K562 treated with DMSO at 1 percent for 12 hours (cell line): ENCODE measurements around the gene KRT37. TPM values are rescaled to one million over a fixed set of nuclear protein-coding genes. Genes with fewer than 3 reads are reported as not detected.

Experiments
- total RNA-seq: library from RNA; unstranded; fragments of 300-600 nt; gene quantifications from 2 replicates; pipeline ENCODE4 v1.2.3, GENCODE V29; 2022; ENCODE audit not compliant: insufficient read depth

The KRT37 gene
- total RNA-seq: not detected in 2 replicates

DNA sequence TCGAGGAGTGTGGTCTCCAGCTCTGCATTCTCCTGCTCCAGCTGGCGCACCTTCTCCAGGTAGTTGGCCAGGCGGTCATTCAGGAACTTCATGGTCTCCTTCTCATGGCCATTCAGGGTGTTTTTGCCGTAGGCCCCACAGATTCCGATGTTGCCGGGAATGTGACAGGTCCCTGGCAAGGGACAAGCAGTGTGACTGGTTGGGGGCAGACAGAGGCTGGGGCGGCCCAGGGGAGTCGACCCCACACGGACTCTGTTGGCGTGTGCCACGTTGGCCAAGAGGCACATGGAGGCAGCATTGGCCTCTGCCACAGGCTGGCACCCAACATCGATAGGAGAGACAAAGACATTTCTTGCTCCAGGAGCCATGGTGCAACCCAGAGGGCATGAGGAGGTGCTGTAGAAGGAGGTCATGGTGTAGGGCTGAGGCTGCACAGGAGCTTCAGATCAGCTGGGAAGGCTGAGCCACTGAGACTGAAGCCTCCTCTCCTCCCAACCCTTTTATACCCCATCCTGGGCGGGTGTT lies at the start of gene KRT37:
KRT37 (minus strand) TSS at position 475 of the 525 bp plus-strand sequence; CDS start at position 413, 62 bp downstream.

DNA sequence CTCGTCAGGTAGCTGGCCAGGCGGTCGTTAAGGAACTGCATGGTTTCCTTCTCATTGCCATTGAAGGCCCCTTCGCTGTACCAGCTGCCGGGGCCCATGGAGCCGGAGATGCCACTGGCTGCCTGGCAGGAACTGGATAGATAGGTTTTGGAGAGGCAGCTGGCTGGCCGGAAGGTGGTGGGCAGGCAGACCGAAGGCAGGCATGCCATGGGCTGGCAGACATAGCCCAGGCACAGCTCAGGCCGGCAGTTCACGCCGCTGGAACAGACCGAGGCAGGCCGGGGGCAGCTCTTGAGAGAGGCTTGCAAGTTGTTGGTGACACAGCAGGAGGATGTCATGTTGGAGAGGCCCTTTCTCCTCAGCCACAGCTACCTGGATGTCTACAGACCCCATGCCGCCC lies 42.6 kb upstream of the KRT37 start, which contains the start of gene KRT32:
KRT32 (minus strand) TSS at position 399 of the 400 bp plus-strand sequence; CDS start at position 338, 61 bp downstream.

DNA sequence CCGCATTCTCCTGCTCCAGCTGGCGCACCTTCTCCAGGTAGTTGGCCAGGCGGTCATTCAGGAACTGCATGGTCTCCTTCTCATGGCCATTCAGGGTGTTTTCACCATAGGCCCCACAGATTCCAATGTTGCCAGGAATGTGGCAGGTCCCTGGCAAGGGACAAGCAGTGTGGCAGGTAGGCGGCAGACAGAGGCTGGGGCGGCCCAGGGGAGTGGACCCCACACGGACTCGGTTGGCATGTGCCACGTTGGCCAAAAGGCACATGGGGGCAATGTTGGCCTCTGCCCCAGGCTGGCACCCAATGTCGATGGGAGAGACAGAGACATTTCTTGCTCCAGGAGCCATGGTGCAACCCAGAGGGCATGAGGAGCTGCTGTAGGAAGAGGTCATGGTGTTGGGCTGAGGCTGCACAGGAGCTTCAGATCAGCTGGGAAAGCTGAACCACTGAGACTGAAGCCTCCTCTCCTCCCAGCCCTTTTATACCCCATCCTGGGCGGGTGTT lies 16.2 kb upstream of the KRT37 start, which contains the start of gene KRT38:
KRT38 (minus strand) TSS at position 453 of the 503 bp plus-strand sequence; CDS start at position 391, 62 bp downstream.

DNA sequence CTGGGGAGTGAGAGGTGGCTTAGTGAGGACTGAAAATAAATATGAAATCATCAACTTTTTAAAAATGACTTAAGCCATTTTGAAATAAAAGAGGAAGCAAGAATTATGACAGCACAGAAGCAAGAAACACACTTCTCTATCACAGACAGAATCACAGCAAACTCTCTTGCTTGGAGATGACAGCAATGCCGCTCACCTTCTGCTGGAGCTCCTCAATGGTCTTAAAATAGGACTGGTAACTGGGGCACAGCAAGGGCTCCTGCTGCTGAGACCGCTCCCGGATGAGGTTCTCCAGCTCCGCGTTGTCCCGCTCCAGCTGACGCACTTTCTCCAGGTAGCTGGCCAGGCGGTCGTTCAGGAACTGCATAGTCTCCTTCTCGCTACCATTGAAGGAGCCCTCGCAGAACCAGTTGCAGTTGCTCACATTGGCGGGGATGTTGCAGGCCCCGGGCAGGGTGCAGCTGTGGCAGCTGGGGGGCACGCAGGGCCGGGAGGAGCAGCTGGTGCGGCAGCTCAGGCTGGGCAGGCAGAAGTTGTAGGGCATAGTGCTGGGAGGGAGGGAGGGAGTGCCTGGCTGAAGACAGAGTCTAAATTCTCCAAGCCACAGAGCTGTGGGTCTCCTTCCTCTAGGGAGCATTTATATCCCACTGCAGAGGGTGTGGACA lies 27.3 kb downstream of the KRT37 start, which contains the start of gene KRT31:
KRT31 (minus strand) TSS at position 613 of the 665 bp plus-strand sequence; CDS start at position 544, 69 bp downstream.

DNA sequence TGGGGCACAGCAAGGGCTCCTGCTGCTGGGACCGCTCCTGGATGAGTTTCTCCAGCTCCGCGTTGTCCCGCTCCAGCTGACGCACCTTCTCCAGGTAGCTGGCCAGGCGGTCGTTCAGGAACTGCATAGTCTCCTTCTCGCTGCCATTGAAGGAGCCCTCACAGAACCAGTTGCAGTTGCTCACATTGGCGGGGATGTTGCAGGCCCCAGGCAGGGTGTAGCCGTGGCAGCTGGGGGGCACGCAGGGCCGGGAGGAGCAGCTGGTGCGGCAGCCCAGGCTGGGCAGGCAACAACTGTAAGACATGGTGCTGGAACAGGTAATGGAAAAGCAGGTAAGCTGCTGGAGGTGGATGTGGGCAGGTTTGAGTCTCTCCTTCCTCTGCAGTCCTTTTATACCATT lies 42.4 kb downstream of the KRT37 start, which contains the start of gene KRT34:
KRT34 (minus strand) TSS at position 364 of the 400 bp plus-strand sequence; CDS start at position 304, 60 bp downstream.

Other genes starting within 250 kb of the KRT37 start
- gene KRTAP4-2, start 246.4 kb downstream of the KRT37 start, total RNA-seq: not detected in 2 replicates
- gene KRTAP4-1, start 239.7 kb downstream of the KRT37 start, total RNA-seq: not detected in 2 replicates
- not detected in 2 replicates for gene KRTAP9-1, start 234.7 kb downstream of the KRT37 start, total RNA-seq
- not detected in 2 replicates for gene KRTAP9-2, start 197.9 kb downstream of the KRT37 start, total RNA-seq
- gene KRTAP9-3, start 192.1 kb downstream of the KRT37 start, total RNA-seq: not detected in 2 replicates
- not detected in 2 replicates for gene KRTAP9-8, start 186.6 kb downstream of the KRT37 start, total RNA-seq
- gene KRTAP9-4, start 174.9 kb downstream of the KRT37 start, total RNA-seq: not detected in 2 replicates
- not detected in 2 replicates for gene KRTAP9-9, start 169.2 kb downstream of the KRT37 start, total RNA-seq
- not detected in 2 replicates for gene KRTAP9-6, start 159.2 kb downstream of the KRT37 start, total RNA-seq
- gene KRTAP9-7, start 148.9 kb downstream of the KRT37 start, total RNA-seq: not detected in 2 replicates
- gene KRTAP29-1, start 121.7 kb downstream of the KRT37 start, total RNA-seq: not detected in 2 replicates
- not detected in 2 replicates for gene KRTAP16-1, start 115.3 kb downstream of the KRT37 start, total RNA-seq
- gene KRTAP17-1, start 108.9 kb downstream of the KRT37 start, total RNA-seq: not detected in 2 replicates
- not detected in 2 replicates for gene KRT33A, start 73.8 kb downstream of the KRT37 start, total RNA-seq
- gene KRT33B, start 54.8 kb downstream of the KRT37 start, total RNA-seq: not detected in 2 replicates
- not detected in 2 replicates for gene KRT34, start 42.3 kb downstream of the KRT37 start, total RNA-seq
- gene KRT31, start 27.0 kb downstream of the KRT37 start, total RNA-seq: not detected in 2 replicates
- gene KRT38, start 16.4 kb upstream of the KRT37 start, total RNA-seq: not detected in 2 replicates
- gene KRT32, start 42.8 kb upstream of the KRT37 start, total RNA-seq: not detected in 2 replicates
- gene KRT35, start 56.6 kb upstream of the KRT37 start, total RNA-seq: not detected in 2 replicates
- gene KRT36, start 65.3 kb upstream of the KRT37 start, total RNA-seq: not detected in 2 replicates
- not detected in 2 replicates for gene KRT13, start 81.0 kb upstream of the KRT37 start, total RNA-seq
- gene KRT15, start 94.3 kb upstream of the KRT37 start, total RNA-seq: 0.81 TPM in 1 of 2 replicates, not detected in the other
- gene KRT19, start 103.7 kb upstream of the KRT37 start, total RNA-seq: 152 and 220 TPM in 2 replicates
- gene KRT9, start 147.5 kb upstream of the KRT37 start, total RNA-seq: not detected in 2 replicates
- gene KRT14, start 162.3 kb upstream of the KRT37 start, total RNA-seq: not detected in 2 replicates
- not detected in 2 replicates for gene KRT16, start 188.2 kb upstream of the KRT37 start, total RNA-seq
- not detected in 2 replicates for gene KRT17, start 200.0 kb upstream of the KRT37 start, total RNA-seq